Brain microvascular endothelial cell (primary cell): ENCODE results near the gene ANKRD11.
"Not testable (repeated sequence)": the region's sequence is repeated elsewhere in the genome, so short reads cannot be mapped to it uniquely, and the experiment has no call there.

ENCODE experiments used
- DNase-seq: peaks from one replicate; pipeline ENCODE4 v3.0.0-alpha.2; 2020
- H3K27ac ChIP-seq: fragments of 250-450 bp; sonication (Bioruptor Pico); 2 replicates; pipeline ENCODE4 v1.5.1; 2020; ENCODE audit warnings: mild to moderate bottlenecking, moderate library complexity
- H3K27me3 ChIP-seq: fragments of 250-450 bp; sonication (Bioruptor Pico); replicated peaks from 2 replicates; pipeline ENCODE4 v1.5.1; 2020; ENCODE audit warnings: mild to moderate bottlenecking
- H3K36me3 ChIP-seq: fragments of 250-450 bp; sonication (Bioruptor Pico); replicated peaks from 2 replicates; pipeline ENCODE4 v1.5.1; 2020; ENCODE audit warnings: mild to moderate bottlenecking
- H3K4me3 ChIP-seq: 2 replicates; pipeline ENCODE4 v1.5.1; 2011; ENCODE audit warnings: low read depth, mild to moderate bottlenecking, control low read depth, low read length, moderate library complexity
- in situ Hi-C: cut with HindIII; loops from 2 replicates; pipeline ENCODE4 v1.10.0; 2017; ENCODE audit warnings: low sequenced_read_pairs, low pct_ligation_motif_present
- TF ChIP-seq, protein P1 (sequence below): IDR thresholded peaks from 2 replicates; pipeline ENCODE4 v1.5.1; 2011; ENCODE audit warnings: low read depth, mild to moderate bottlenecking, moderate library complexity, low read length, control low read depth, inconsistent platforms; ENCODE audit errors: missing control alignments

The ANKRD11 gene

DNA sequence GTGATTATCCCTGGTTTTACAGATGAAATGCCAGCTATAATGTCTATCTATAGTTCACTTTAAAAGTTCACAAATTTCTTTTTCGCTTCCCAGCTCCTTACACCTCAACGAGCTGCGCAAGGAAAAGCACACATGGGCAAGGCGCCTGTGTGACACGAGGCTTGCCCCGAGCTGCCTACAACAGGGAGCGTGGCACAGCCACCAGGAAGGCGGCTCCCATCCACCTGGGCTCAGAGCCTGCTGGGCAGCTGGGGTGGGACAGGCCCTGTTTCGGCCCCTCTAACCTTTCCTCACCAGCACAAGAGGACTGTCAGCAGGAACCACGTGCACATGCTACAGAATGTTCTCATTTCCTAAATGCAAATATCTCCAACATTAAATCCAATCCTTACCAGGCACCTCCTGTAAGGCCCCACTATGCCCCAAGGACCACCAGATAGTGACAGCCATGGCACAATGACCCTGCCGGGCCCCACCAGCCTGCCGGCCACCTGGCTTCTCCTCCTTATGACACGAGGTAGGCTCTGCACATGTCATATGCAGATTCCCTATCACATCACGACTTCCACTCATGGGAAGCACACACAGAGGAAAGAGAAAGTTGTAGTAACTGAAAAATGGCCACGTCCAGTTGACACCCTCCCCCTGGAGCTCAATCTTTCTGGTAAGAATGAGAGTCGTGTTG lies 180.8 kb downstream of the ANKRD11 start:
- Histone ChIP-seq H3K27ac (no peak overlapping the region), H3K36me3 (peaks cover 21% of the 10 kb centered on the region), H3K27me3 (no peaks in the 10 kb centered on the region), H3K4me3 (no peak overlapping the region)
- no peak for DNase-seq
- in situ Hi-C loops, result no loop called here
- TF ChIP-seq, protein P1, sequence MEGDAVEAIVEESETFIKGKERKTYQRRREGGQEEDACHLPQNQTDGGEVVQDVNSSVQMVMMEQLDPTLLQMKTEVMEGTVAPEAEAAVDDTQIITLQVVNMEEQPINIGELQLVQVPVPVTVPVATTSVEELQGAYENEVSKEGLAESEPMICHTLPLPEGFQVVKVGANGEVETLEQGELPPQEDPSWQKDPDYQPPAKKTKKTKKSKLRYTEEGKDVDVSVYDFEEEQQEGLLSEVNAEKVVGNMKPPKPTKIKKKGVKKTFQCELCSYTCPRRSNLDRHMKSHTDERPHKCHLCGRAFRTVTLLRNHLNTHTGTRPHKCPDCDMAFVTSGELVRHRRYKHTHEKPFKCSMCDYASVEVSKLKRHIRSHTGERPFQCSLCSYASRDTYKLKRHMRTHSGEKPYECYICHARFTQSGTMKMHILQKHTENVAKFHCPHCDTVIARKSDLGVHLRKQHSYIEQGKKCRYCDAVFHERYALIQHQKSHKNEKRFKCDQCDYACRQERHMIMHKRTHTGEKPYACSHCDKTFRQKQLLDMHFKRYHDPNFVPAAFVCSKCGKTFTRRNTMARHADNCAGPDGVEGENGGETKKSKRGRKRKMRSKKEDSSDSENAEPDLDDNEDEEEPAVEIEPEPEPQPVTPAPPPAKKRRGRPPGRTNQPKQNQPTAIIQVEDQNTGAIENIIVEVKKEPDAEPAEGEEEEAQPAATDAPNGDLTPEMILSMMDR, result no peak

DNA sequence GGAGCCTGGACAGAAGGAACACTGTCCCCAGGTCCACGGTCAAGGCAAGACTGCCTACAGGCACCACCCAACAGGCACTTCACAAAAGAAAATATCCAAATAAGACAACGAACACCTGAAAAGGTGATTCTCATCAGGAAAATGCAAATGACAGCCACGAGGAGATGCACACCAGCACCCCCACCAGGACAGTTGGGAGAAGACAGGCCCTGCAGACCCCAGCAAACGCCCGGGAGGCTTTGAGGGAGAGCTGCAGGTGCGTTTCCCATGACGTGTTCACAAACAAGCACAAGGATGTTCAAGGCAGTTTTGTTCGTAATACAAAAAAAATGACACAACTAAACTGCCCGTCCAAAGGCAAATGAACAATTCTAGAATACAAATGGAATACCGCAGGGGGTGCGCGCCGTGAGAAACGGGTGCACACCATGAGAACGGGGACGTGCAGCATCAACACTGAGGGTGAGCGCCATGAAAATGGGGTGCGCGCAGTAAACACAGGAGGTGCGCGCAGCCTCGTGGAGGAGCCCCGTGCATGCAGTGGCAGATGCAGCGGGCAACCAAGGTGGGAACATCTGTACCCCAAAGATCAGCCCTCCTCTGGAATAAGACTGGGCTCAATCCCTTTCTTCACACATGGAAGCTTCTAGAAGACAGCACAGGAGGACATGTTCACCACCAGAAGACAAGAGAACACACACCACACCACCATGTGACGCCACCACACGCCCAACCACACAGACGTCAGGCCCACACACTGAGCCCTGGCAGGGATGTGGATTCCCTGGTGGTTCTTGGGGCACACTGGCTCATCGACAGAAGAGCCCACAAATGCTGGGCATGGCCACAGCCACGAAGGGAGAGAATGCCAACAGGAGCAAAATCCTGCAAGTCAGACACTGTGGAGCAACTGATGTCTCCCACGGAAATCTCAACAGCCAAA lies 181.7 kb downstream of the ANKRD11 start:
- in situ Hi-C loops, result no loop called here
- peaks cover 31% of the 10 kb centered on the region for H3K36me3 ChIP-seq

DNA sequence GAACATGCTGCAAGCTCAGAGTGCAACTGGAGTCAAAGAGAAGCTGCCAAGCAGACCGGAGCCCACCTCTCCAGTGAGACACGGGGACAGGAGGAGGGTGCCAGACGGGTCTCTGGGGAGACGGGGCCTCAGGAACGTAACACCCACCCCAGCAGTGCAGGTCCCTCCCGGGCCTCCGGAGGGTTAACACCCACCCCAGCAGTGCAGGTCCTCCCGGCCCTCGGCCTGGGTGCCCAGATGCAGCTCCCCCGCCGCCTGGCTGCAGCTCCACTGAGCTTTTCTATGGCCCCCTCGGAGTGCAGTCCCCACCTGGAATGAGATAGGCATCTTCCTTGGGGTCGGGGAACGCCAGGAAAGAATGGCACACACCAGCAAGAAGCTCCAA lies 182.9 kb downstream of the ANKRD11 start:
- Histone ChIP-seq H3K27me3 (no peaks in the 10 kb centered on the region), H3K4me3 (no peak overlapping the region), H3K27ac (no peak overlapping the region), H3K36me3 (peaks cover 36% of the 10 kb centered on the region)
- in situ Hi-C loops, result no loop called here
- TF ChIP-seq, protein P1, result no peak
- DNase-seq, result no peak

More for the DNA sequence above, 181.7 kb downstream of the ANKRD11 start:
- no peaks in the 10 kb centered on the region for H3K27me3 ChIP-seq
- no peak overlapping the region for H3K27ac ChIP-seq
- TF ChIP-seq, protein P1, result peak; percentile 76
- no peak overlapping the region for H3K4me3 ChIP-seq
- DNase-seq, result no peak

DNA sequence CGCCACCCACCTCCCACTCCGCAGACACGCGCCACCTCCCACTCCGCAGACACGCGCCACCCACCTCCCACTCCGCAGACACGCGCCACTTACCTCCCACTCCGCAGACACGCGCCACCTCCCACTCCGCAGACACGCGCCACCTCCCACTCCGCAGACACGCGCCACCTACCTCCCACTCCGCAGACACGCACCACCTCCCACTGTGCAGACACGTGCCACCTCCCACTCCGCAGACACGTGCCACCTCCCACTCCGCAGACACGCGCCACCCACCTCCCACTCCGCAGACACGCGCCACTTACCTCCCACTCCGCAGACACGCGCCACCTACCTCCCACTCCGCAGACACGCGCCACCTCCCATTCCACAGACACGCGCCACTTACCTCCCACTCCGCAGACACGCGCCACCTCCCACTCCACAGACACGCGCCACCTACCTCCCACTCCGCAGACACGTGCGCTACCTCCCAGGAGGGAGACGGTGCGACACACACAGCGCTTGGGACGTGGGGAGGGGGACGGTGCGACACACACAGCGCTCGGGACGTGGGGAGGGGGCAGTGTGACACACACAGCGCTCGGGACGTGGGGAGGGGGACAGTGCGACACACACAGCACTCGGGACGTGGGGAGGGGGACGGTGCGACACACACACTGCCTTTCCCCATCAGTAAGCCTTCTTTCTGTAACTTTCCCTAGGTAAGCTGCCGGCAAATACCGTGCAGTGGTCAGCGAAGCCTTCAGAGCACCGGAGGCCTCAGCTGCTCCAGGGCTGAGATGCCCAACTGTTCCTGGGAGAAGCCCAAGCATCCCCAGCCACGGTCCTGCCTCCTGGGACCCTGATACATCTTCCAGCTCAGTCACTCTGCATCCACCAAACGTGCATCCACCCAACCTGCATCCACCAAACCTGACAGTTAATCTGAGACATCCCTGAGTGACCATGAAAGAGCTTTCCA lies 183.6 kb downstream of the ANKRD11 start:
- H3K4me3 ChIP-seq, DNase-seq, H3K27me3 ChIP-seq, in situ Hi-C loops, H3K27ac ChIP-seq: not testable (repeated sequence)
- H3K36me3 ChIP-seq, result peaks cover 29% of the 10 kb centered on the region

DNA sequence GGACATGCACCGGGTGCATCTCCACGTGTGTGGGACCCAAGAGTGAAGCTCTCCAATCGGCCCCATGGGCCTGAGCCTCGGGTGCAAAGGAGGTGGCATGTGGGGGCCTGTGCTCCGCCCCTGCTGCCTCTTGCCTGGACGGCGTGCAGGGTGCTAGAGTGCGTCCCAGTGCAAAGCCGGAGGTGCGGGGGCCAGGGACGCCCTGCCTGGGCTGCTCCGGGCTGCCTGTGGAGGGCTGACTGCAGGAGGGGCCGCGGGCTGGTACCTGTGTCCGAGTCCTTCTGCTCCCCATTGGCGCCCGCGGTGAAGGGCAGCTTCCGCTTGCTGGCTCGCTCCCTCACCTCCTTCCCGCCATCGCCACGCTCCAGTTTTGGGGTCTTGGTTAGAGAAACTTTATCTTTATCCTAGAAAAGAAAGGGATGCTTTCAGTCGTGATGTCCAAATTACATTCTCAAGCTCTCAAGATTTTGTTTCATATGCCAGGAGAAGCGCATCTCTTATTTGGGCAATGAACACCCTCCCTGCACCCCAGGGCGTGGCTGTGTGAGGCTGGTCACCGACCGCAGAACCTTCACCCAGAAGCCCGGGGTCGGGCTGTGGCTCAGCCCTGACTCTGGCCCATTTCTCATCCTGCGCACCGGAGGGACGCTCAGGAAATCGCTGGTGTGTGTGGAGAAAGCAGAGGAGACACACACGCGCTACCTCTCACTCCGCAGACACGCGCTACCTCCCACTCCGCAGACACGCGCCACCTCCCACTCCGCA lies 185.2 kb downstream of the ANKRD11 start:
- TF ChIP-seq, protein P1, result no peak
- H3K36me3 ChIP-seq, result peaks cover 28% of the 10 kb centered on the region
- in situ Hi-C loops, result no loop called here
- no peak for DNase-seq
- no peaks in the 10 kb centered on the region for H3K27me3 ChIP-seq
- no peak overlapping the region for H3K4me3 ChIP-seq
- no peak overlapping the region for H3K27ac ChIP-seq
